ENCODE measurements around the gene DGKB.

- no peak for TF ChIP-seq CTCF (IDR thresholded peaks at IDR 0.05)
- no peak for TF ChIP-seq POLR2A (IDR thresholded peaks at IDR 0.05)
- TF ChIP-seq POLR2AphosphoS5 (IDR thresholded peaks at IDR 0.05), result no peak
These were observed 525.8 kb downstream of the DGKB start for GRCh38 chr7:14376711-14377110.

Data from sigmoid colon (tissue), 4 donors.